ENCODE results near the gene USB1.

Gene USB1

DNA sequence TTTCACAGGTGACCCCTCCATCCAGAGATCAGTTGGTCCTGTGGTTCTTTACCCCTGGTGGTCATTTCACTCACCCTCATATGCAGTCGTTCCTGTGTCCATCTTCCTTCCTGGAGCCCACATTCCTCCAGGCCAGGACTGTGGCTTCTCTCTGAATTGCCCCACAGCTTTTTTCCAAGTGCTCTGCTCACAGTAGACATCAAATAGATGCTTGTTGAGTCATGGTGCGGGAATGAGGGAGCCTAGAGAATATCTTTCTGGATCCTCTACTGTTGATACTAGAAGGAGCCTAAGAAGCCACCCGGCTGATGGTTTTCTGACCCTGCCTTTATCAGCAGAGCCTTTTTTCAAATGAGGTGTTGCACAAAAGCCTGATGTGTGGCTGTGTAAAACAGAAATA, 10.4 kb downstream of the USB1 start:
- H3K9me3 ChIP-seq (ENCODE audit: insufficient read depth, low read depth, low read length) = no peaks in the 10 kb centered on the region
- H3K9ac ChIP-seq (ENCODE audit: low read depth, low read length) = no peak overlapping the region
- peaks cover 11% of the 10 kb centered on the region for H3K4me1 ChIP-seq (ENCODE audit: insufficient read depth, low read length)
- H3K27ac ChIP-seq (ENCODE audit: low read length) = no peak overlapping the region
- H3K27me3 ChIP-seq (ENCODE audit: insufficient read depth, low read length) = no peaks in the 10 kb centered on the region
- H3K36me3 ChIP-seq (ENCODE audit: insufficient read depth, low read depth, low read length) = peaks cover 36% of the 10 kb centered on the region
- H3K4me3 ChIP-seq (ENCODE audit: low read length) = no peak overlapping the region

DNA sequence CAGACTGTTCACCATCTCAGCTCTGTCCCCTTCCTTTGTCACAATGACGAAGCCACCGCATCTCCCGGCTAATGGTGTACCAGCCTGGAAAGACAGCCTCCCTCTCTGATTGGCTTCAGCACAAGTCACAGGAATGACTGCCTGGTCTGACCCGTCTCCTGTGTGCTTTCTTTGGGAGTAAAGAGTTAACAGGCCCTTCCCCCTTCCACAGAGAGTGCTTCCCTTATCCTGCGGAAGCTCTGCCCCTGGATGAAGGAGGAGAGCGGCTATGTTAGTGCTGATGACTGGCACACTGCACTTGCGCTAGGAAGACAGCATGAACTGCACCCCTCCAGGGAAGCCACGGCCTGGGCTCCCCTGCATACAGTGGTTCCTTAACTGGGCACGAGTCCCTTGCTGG, 11.3 kb downstream of the USB1 start:
- Histone ChIP-seq H3K27me3 (ENCODE audit: insufficient read depth, low read length) (no peaks in the 10 kb centered on the region), H3K4me3 (ENCODE audit: low read length) (no peak overlapping the region), H3K4me1 (ENCODE audit: insufficient read depth, low read length) (peaks cover 11% of the 10 kb centered on the region), H3K36me3 (ENCODE audit: insufficient read depth, low read depth, low read length) (peaks cover 31% of the 10 kb centered on the region), H3K9me3 (ENCODE audit: insufficient read depth, low read depth, low read length) (no peaks in the 10 kb centered on the region), H3K27ac (ENCODE audit: low read length) (no peak overlapping the region), H3K9ac (ENCODE audit: low read depth, low read length) (no peak overlapping the region)

DNA sequence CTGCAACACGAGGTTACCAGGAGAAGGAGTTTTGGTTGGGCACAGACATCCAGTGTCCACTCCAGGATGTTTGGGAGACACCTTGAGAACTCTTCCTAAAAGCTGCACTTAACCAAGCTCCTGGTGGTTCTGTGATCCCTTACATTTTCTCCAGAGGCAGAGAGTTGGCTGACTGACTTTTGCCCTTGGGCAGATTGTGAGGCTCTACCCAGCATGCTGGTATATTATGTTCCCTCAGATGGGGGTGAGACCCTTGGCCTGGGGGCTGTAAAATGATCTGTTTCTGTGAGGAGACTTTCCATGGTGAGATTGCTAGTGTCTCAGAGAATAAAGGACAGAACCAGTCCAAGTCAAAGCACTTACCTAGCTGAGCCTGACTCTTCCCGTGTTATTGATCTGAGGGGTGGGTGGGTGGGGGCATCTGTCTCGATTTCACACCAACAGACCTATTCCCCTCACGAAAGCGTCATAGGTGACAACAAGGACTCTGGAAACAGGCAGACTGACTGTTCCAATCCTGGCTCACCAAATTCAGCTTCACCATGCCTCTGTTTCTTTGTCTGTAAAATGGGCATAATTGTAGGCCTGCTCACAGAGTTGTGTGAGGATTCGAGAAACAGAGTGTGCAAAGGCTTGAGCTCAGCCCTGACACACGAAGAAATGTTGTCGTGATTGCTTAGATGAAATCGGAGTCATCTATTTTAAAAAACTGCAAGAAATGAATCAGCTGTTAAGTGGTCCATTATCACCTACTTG, 12.2 kb downstream of the USB1 start:
- 0 out of 2 replicates have a peak overlapping the region, but pooled peaks have one; percentile 15 for H3K9ac ChIP-seq (ENCODE audit: low read depth, low read length)
- no peaks in the 10 kb centered on the region for H3K27me3 ChIP-seq (ENCODE audit: insufficient read depth, low read length)
- no peak overlapping the region for H3K4me3 ChIP-seq (ENCODE audit: low read length)
- no peak overlapping the region for H3K27ac ChIP-seq (ENCODE audit: low read length)
- H3K36me3 ChIP-seq (ENCODE audit: insufficient read depth, low read depth, low read length) = peaks cover 31% of the 10 kb centered on the region
- H3K9me3 ChIP-seq (ENCODE audit: insufficient read depth, low read depth, low read length) = no peaks in the 10 kb centered on the region
- peaks cover 11% of the 10 kb centered on the region for H3K4me1 ChIP-seq (ENCODE audit: insufficient read depth, low read length)

- Histone ChIP-seq H3K4me3 (ENCODE audit: low read length) (no peak overlapping the region), H3K27ac (ENCODE audit: low read length) (no peak overlapping the region), H3K27me3 (ENCODE audit: insufficient read depth, low read length) (no peaks in the 10 kb centered on the region), H3K9me3 (ENCODE audit: insufficient read depth, low read depth, low read length) (no peaks in the 10 kb centered on the region), H3K9ac (ENCODE audit: low read depth, low read length) (no peak overlapping the region), H3K4me1 (ENCODE audit: insufficient read depth, low read length) (no peaks in the 10 kb centered on the region), H3K36me3 (ENCODE audit: insufficient read depth, low read depth, low read length) (peaks cover 14% of the 10 kb centered on the region; the same call in 1 of the 2 replicates)
These were observed 15.7 kb downstream of the USB1 start for GRCh38 chr16:58016840-58017446.

- Histone ChIP-seq H3K9me3 (ENCODE audit: insufficient read depth, low read depth, low read length) (no peaks in the 10 kb centered on the region), H3K4me1 (ENCODE audit: insufficient read depth, low read length) (peaks cover 15% of the 10 kb centered on the region; the same call in 1 of the 2 replicates), H3K27me3 (ENCODE audit: insufficient read depth, low read length) (peaks cover 8% of the 10 kb centered on the region; the same call in 1 of the 2 replicates), H3K9ac (ENCODE audit: low read depth, low read length) (no peak overlapping the region), H3K36me3 (ENCODE audit: insufficient read depth, low read depth, low read length) (peaks cover 5% of the 10 kb centered on the region; the same call in 1 of the 2 replicates), H3K27ac (ENCODE audit: low read length) (no peak overlapping the region), H3K4me3 (ENCODE audit: low read length) (no peak overlapping the region)
These were observed 17.6 kb downstream of the USB1 start for GRCh38 chr16:58018803-58019202.

GRCh38 chr16:58019866-58020538, 18.8 kb downstream of the USB1 start:
- no peak overlapping the region for H3K27ac ChIP-seq (ENCODE audit: low read length)
- no peak overlapping the region for H3K9ac ChIP-seq (ENCODE audit: low read depth, low read length)
- no peak overlapping the region for H3K4me3 ChIP-seq (ENCODE audit: low read length)
- no peaks in the 10 kb centered on the region for H3K9me3 ChIP-seq (ENCODE audit: insufficient read depth, low read depth, low read length)
- peaks cover 18% of the 10 kb centered on the region; the same call in 1 of the 2 replicates for H3K4me1 ChIP-seq (ENCODE audit: insufficient read depth, low read length)
- peaks cover 4% of the 10 kb centered on the region; the same call in 1 of the 2 replicates for H3K36me3 ChIP-seq (ENCODE audit: insufficient read depth, low read depth, low read length)
- peaks cover 20% of the 10 kb centered on the region; the same call in 1 of the 2 replicates for H3K27me3 ChIP-seq (ENCODE audit: insufficient read depth, low read length)

DNA sequence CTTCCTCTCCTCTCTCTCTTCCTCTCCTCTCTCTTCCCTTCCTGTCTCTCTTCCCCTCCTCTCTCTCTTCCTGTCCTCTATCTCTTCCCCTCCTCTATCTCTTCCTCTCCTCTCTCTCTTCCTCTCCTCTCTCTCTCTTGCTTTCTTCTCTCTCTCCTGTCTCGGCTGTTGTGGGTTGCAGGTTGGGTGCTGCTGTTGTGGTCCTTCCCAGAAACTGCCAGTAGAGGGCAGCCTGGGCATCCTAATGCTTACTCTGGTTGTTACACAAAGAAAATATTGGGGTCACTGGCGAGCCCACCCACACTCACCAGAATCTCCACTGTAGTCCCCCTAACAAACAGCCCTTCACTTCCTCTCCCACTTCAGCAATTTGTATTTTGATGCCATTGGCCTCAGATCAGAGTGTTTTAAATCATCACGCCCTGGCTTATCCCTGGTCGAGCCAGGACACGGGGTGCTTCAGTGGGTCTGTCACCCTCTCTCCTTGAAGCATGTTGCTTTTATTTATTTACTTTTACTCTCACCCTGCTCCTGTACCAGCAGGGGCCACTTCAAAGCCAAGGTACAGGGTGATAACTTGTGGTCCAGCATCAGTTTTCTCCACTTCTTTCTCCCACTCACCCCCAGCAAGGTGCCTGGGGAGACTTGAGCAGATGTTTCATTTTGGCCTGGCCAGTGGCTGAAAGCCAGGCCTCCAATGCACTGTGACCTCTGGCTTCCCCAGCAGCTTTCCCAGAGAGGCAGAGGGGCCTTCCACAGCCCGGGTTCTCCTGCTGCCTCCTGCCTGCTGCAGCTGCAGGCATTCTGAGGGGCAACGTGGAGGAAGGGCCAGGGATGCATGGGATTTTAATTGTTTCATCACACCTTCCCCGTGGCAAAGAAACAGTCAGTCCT, 19.7 kb downstream of the USB1 start:
- H3K27ac ChIP-seq (ENCODE audit: low read length) = no peak overlapping the region
- peaks cover 4% of the 10 kb centered on the region; the same call in 1 of the 2 replicates for H3K36me3 ChIP-seq (ENCODE audit: insufficient read depth, low read depth, low read length)
- no peak overlapping the region for H3K4me3 ChIP-seq (ENCODE audit: low read length)
- H3K27me3 ChIP-seq (ENCODE audit: insufficient read depth, low read length) = peaks cover 20% of the 10 kb centered on the region; the same call in 1 of the 2 replicates
- H3K4me1 ChIP-seq (ENCODE audit: insufficient read depth, low read length) = peaks cover 18% of the 10 kb centered on the region; the same call in 1 of the 2 replicates
- H3K9ac ChIP-seq (ENCODE audit: low read depth, low read length) = no peak overlapping the region
- no peaks in the 10 kb centered on the region for H3K9me3 ChIP-seq (ENCODE audit: insufficient read depth, low read depth, low read length)

- Histone ChIP-seq H3K9me3 (ENCODE audit: insufficient read depth, low read depth, low read length) (no peaks in the 10 kb centered on the region), H3K27ac (ENCODE audit: low read length) (no peak overlapping the region), H3K4me1 (ENCODE audit: insufficient read depth, low read length) (peaks cover 18% of the 10 kb centered on the region; the same call in 1 of the 2 replicates), H3K36me3 (ENCODE audit: insufficient read depth, low read depth, low read length) (peaks cover 4% of the 10 kb centered on the region; the same call in 1 of the 2 replicates), H3K9ac (ENCODE audit: low read depth, low read length) (no peak overlapping the region), H3K27me3 (ENCODE audit: insufficient read depth, low read length) (peaks cover 20% of the 10 kb centered on the region; the same call in 1 of the 2 replicates), H3K4me3 (ENCODE audit: low read length) (no peak overlapping the region)
These were observed 20.7 kb downstream of the USB1 start for GRCh38 chr16:58021661-58022551.

GRCh38 chr16:58022601-58023371, 21.6 kb downstream of the USB1 start:
- peaks cover 20% of the 10 kb centered on the region; the same call in 1 of the 2 replicates for H3K27me3 ChIP-seq (ENCODE audit: insufficient read depth, low read length)
- H3K9me3 ChIP-seq (ENCODE audit: insufficient read depth, low read depth, low read length) = no peaks in the 10 kb centered on the region
- no peak overlapping the region for H3K4me3 ChIP-seq (ENCODE audit: low read length)
- 0 out of 2 replicates have a peak, but pooled peaks cover 4% of the 10 kb centered on the region for H3K36me3 ChIP-seq (ENCODE audit: insufficient read depth, low read depth, low read length)
- no peak overlapping the region for H3K9ac ChIP-seq (ENCODE audit: low read depth, low read length)
- peaks cover 18% of the 10 kb centered on the region; the same call in 1 of the 2 replicates for H3K4me1 ChIP-seq (ENCODE audit: insufficient read depth, low read length)
- no peak overlapping the region for H3K27ac ChIP-seq (ENCODE audit: low read length)
